HepG2 (cell line): ENCODE results near the gene IMMT. TPM values are rescaled to one million over a fixed set of nuclear protein-coding genes. Genes with fewer than 3 reads are reported as not detected.

Source experiments
- CREB1 ChIP-seq, 2 experiments: fragments of 450-650 bp in 1 of 2; IDR thresholded peaks; 2 replicates each; pipeline ENCODE4 v1.6.1; 2016 to 2017; ENCODE audit warnings: control low read depth in 1 of 2, mild to moderate bottlenecking in 1 of 2, missing compliant biosample characterization in 1 of 2, missing genetic modification characterization in 1 of 2
- ESRRA ChIP-seq: sonication (generic); formaldehyde crosslinking; IDR thresholded peaks from 2 replicates; pipeline ENCODE4 v1.5.1; 2020; ENCODE audit warnings: mild to moderate bottlenecking, low read depth, missing genetic modification reagents
- PRDM15 ChIP-seq: sonication (generic); formaldehyde crosslinking; IDR thresholded peaks from 2 replicates; pipeline ENCODE4 v1.4.0; 2020; ENCODE audit warnings: missing genetic modification reagents
- SMYD3 ChIP-seq: sonication (generic); formaldehyde crosslinking; IDR thresholded peaks from 2 replicates; pipeline ENCODE4 v1.8.1; 2023; ENCODE audit warnings: mild to moderate bottlenecking, missing genetic modification reagents
- SOX5 ChIP-seq: IDR thresholded peaks from 2 replicates; pipeline ENCODE4 v1.6.1; 2016; ENCODE audit warnings: borderline replicate concordance
- TFAP4 ChIP-seq: sonication (generic); IDR thresholded peaks from 2 replicates; pipeline ENCODE4 v1.6.1; 2016; ENCODE audit warnings: low read depth, borderline replicate concordance
- ZBTB1 ChIP-seq: sonication (generic); formaldehyde crosslinking; IDR thresholded peaks from 2 replicates; pipeline ENCODE4 v1.4.0; 2020; ENCODE audit warnings: missing genetic modification reagents, borderline replicate concordance
- ZBTB46 ChIP-seq: sonication (generic); formaldehyde crosslinking; IDR thresholded peaks from 2 replicates; pipeline ENCODE4 v1.4.0; 2020; ENCODE audit warnings: mild to moderate bottlenecking, missing genetic modification reagents, borderline replicate concordance
- ZNF24 ChIP-seq: fragments of 450-650 bp; IDR thresholded peaks from 2 replicates; pipeline ENCODE4 v1.6.1; 2017; ENCODE audit warnings: antibody characterized with exemption, mild to moderate bottlenecking
- ZNF770 ChIP-seq: sonication (generic); formaldehyde crosslinking; IDR thresholded peaks from 2 replicates; pipeline ENCODE4 v1.5.0; 2020; ENCODE audit warnings: mild to moderate bottlenecking, missing genetic modification reagents
- polyA plus RNA-seq, 8 experiments: library from polyadenylated mRNA; depleted of rRNA in 3 of 8; stranded (reverse) in 7 of 8; unstranded in 1 of 8; fragments of >200 nt; fragmentation: Illumina TruSeq in 4 of 8; extraction: Trizol in 4 of 8; gene quantifications; 2 replicates each; pipeline versions ENCODE4 v1.2.1 to v1.2.3, GENCODE V29; 2011 to 2016; ENCODE audit warnings: low read depth in 4 of 8, missing spikeins in 1 of 8, mixed read lengths in 1 of 8; ENCODE audit not compliant: insufficient read depth in 1 of 8
- total RNA-seq, 5 experiments: library from RNA; depleted of rRNA; stranded (reverse); fragments of >200 nt; fragmentation: Illumina TruSeq; extraction: Trizol; gene quantifications; 2 replicates each; pipeline ENCODE4 v1.2.3, GENCODE V29; 2016; ENCODE audit warnings: low read depth in 1 of 5
- TF ChIP-seq, protein P1 (sequence below): sonication (generic); formaldehyde crosslinking; IDR thresholded peaks from 2 replicates; pipeline ENCODE4 v1.9.0; 2021; ENCODE audit warnings: missing genetic modification reagents, mild to moderate bottlenecking, borderline replicate concordance

Gene IMMT
- total and polyA plus RNA-seq, 2 of the 13 experiments (the other 11 are each of a cell fraction or from before 2014, with no cell fraction given): 63.5 to 119 TPM

DNA sequence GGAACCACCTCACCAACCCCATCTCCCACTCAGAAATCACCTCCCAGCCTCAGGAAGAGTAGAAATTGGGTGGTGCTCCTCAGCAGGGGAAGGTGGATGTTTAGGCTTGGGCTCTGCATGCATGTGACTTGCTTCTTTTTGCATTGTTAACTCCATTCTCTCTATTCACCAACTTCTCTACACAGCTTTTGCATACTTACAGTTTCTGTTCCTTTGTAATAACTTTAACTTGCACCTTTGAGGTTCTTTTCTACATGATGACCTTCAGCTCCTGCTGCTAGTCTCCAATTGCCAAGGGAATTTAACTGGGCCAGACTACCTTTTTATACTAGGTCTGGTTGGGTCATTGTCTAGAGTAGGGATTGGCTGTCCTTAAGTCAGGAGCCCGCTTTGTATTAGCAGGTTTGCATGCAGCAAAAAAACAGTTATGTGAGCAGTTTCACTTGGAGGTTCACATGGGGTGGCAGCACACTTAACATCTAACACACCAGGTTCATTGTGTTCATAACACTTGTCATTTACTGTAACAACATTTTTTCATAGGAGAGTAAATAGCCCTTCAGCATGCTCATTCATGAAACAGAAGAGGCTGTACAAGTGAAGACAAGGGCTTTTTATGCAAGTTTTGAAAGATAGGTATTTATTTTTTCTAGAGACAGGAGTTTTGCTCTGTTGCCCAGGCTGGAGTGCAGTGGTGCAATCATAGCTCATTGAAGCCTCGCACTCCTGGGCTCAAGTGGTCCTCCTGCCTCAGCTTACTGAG lies 16.0 kb upstream of the IMMT start (continued):
- no peak for TF ChIP-seq ZNF770 (CRISPR knock-in tag)
- no peak for TF ChIP-seq SMYD3 (CRISPR knock-in tag)
- no peak for TF ChIP-seq ZBTB46 (CRISPR knock-in tag)
- 0 out of 2 replicates have a peak, but pooled peaks have one; percentile 12 for TF ChIP-seq TFAP4
- no peak for TF ChIP-seq ZBTB1 (CRISPR knock-in tag)
- no peak for TF ChIP-seq ESRRA
- no peak for TF ChIP-seq CREB1 (IDR thresholded peaks at IDR 0.05)
- TF ChIP-seq CREB1 (CRISPR knock-in tag; IDR thresholded peaks at IDR 0.05): 0 out of 2 replicates have a peak, but pooled peaks have one; percentile 39
- peak; percentile 64 for TF ChIP-seq SOX5 (CRISPR knock-in tag)
- TF ChIP-seq ZNF24: no peak
- no peak for TF ChIP-seq PRDM15
- TF ChIP-seq, protein P1, sequence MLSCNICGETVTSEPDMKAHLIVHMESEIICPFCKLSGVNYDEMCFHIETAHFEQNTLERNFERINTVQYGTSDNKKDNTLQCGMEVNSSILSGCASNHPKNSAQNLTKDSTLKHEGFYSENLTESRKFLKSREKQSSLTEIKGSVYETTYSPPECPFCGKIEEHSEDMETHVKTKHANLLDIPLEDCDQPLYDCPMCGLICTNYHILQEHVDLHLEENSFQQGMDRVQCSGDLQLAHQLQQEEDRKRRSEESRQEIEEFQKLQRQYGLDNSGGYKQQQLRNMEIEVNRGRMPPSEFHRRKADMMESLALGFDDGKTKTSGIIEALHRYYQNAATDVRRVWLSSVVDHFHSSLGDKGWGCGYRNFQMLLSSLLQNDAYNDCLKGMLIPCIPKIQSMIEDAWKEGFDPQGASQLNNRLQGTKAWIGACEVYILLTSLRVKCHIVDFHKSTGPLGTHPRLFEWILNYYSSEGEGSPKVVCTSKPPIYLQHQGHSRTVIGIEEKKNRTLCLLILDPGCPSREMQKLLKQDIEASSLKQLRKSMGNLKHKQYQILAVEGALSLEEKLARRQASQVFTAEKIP (CRISPR knock-in tag): no peak
